ENCODE measurements around the gene SLC13A4.

- TF ChIP-seq SIN3A (IDR thresholded peaks at IDR 0.05; ENCODE audit: borderline replicate concordance, insufficient read depth, low read length): no peak
- TF ChIP-seq REST (IDR thresholded peaks at IDR 0.05; ENCODE audit: insufficient read depth in 1 of 2, low read depth in 2 of 2, low read length in 2 of 2): no peak
- no peak for TF ChIP-seq TAF1 (IDR thresholded peaks at IDR 0.05; ENCODE audit: borderline replicate concordance, insufficient read depth, low read length)
- TF ChIP-seq POLR2AphosphoS5 (IDR thresholded peaks at IDR 0.05; ENCODE audit: low read depth, low read length): no peak
- TF ChIP-seq FOXP2 (optimal IDR thresholded peaks at IDR 0.05; ENCODE audit: borderline replicate concordance, extremely low read depth, extremely low read length, insufficient read depth): no peak
Measured at GRCh38 chr7:135747366-135747765, 19.4 kb upstream of the SLC13A4 start.
